ENCODE measurements around the gene NSG1.

Gene NSG1, protein sequence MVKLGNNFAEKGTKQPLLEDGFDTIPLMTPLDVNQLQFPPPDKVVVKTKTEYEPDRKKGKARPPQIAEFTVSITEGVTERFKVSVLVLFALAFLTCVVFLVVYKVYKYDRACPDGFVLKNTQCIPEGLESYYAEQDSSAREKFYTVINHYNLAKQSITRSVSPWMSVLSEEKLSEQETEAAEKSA

DNA sequence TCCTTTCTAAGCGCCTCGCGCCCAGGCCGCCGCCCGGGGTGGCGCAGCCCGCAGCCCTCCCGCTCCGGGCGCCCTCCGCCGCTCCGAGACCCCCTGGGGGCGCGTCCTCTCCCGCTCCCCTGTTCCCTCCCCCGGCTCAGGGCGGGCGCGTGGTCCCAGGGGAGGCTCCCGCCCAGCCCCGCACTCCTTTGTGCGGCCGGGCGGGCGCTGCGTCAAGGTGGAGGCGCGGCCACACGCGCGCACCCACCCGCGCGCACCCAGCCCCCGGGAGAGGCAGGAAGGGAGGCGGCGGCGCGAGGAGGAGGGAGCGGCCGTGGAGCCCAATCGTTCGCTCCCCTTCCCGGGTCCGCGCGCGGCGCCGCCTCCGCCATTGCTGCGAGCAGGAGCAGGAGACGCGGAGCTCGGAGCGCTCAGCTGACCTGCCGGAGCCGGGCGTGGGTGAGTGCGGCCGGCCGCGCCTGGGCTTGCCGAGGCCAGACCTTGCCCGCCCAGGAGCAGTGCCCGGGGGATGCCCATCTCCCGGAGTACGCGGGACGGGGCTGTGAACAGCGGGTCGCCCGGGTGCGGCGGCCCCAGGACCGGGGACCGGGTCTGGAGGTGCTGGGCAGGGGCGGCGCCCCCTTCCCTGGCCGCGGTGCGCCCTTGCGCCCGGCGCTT, at the start of gene NSG1:
Gene NSG1 (plus strand): TSS at position 367 of the 657 bp plus-strand sequence. CDS start 528 bp downstream, outside the sequence.
- TF ChIP-seq, protein P1, sequence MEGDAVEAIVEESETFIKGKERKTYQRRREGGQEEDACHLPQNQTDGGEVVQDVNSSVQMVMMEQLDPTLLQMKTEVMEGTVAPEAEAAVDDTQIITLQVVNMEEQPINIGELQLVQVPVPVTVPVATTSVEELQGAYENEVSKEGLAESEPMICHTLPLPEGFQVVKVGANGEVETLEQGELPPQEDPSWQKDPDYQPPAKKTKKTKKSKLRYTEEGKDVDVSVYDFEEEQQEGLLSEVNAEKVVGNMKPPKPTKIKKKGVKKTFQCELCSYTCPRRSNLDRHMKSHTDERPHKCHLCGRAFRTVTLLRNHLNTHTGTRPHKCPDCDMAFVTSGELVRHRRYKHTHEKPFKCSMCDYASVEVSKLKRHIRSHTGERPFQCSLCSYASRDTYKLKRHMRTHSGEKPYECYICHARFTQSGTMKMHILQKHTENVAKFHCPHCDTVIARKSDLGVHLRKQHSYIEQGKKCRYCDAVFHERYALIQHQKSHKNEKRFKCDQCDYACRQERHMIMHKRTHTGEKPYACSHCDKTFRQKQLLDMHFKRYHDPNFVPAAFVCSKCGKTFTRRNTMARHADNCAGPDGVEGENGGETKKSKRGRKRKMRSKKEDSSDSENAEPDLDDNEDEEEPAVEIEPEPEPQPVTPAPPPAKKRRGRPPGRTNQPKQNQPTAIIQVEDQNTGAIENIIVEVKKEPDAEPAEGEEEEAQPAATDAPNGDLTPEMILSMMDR (IDR thresholded peaks at IDR 0.05; ENCODE audit: low read length, missing control alignments) = no peak
- peak within 1 kb of the TSS; percentile 62 for H3K4me3 ChIP-seq (replicated peaks; ENCODE audit: low read depth, low read length)
- peak; percentile 58 for DNase-seq (ENCODE audit: low read depth)

DNA sequence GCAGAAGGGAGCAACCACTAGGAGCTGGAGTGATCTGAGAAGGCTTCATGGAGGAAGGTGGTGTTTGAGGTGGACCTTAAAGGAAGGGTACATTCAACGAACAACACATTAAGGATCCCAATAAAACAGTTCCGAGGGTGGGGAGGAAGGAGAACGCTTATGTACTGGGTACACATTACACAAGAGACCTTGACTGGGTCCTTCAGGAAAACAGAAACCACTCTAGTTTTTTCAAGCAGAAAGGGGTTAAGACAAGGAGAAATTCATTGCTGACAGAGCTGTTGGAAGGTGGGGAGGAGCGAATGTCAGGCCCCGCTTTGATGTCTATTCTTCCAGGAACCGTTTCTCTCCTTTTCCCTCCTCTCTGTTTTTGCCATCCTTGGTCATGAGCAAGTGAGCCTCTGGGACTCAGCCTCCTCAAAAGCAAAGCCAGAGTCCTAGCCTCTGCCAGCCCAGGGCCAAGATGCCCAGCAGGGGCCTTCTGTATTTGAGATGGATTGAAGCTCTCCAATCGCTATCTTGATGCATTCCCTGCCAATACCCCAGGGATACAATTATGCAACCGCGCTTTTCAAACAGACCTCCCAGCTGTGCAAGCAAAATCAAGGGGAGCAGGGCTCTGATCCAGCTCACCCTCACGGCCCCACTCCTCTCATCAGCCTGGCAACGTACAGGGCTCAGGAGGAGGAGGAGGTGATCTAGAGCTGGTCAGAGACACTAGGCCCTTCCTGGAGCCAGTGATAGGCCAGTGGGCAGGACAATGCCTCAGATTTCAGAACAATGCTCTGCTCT, 48.5 kb upstream of the NSG1 start:
- TF ChIP-seq, protein P1 (IDR thresholded peaks at IDR 0.05; ENCODE audit: low read length, missing control alignments) = no peak
- H3K4me3 ChIP-seq (replicated peaks; ENCODE audit: low read depth, low read length) = no peak overlapping the region
- DNase-seq (ENCODE audit: low read depth) = no peak

DNA sequence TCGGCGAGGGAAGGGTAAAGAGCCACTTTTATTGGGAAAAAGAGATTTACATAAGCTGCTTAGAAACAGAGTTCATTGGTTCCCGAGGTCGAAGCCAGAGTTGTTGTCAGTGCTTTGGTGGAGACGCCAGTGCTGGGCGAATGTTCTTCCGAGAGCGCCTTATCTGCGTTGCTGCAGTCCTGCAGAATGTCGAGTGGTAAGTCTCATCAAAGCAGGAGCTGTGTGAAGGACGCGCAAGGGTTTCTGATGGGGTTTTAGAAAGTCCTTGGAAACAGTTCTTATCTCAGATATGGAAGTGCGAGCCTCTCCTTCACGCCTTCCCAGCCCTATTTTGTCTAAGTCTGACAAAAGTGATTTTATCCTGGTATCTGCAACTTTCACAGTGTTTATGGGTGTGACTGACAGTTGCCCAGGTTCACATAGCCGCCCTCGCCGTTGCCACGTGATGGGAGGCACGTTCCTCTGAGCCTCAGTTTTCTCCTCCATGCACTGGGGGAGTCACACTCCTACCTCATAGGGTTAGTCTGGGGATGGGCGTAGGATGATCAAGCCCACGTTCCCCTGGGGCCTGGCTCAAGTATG, 47.3 kb upstream of the NSG1 start:
- TF ChIP-seq, protein P1 (IDR thresholded peaks at IDR 0.05; ENCODE audit: low read length, missing control alignments) = no peak
- DNase-seq (ENCODE audit: low read depth) = peak; percentile 74
- H3K4me3 ChIP-seq (replicated peaks; ENCODE audit: low read depth, low read length) = no peak overlapping the region

DNA sequence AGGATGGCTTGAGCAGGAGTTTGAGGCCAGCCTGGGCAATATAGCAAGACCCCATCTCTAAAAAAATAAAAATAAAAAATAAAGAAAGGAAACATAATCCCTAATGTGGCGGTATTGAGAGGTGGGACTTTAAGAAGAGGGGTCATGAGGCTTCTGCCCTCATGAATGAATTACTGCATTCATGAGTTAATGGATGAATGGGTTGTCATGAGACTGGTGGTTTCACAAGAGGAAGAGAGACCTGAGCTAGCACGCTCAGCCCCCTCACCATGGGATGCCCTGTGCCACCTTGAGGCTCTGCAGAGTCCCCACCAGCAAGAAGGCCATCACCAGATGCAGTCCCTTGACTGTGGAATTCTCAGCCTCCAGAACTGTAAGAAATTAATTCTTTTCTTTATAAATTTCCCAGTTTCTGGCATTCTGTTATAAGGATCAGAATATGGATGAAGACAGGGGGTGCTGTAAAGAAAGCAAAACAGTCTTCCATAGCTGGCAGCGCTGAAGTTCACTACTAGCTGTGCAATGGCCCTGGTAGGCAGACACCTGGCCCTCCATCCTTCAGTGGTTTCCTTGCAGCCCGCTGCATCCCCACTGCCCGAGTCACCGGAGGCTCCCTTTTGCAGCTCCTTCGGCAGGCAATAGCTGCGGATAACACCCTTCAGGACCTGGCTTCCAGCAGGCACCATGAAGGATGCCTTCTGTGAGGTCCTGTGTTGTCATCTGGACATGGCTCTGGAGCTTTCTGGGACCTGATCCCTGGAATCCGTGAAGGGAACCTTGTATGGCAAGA, 44.8 kb upstream of the NSG1 start:
- DNase-seq (ENCODE audit: low read depth) = no peak
- H3K4me3 ChIP-seq (replicated peaks; ENCODE audit: low read depth, low read length) = no peak overlapping the region
- TF ChIP-seq, protein P1 (IDR thresholded peaks at IDR 0.05; ENCODE audit: low read length, missing control alignments) = no peak

DNA sequence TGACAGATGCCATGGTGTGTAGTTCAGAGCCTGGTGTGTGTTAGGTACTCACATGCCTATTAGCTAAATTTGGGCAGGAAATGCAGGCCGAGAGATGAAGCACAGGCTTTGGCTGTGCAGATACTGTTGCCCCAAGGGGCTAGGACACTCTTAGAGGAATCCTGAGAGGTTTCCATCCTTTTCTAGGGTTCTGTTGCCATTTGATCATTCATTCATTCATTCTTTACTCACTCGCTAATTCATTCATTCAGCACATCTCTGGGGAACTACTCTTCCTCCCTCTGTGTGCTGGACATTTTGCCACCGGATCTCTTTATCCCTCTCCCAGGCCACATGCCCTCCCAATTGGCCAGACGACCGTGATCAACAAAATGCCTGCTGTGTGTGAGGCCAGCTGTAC, 43.9 kb upstream of the NSG1 start:
- TF ChIP-seq, protein P1 (IDR thresholded peaks at IDR 0.05; ENCODE audit: low read length, missing control alignments) = no peak
- H3K4me3 ChIP-seq (replicated peaks; ENCODE audit: low read depth, low read length) = no peak overlapping the region
- no peak for DNase-seq (ENCODE audit: low read depth)

DNA sequence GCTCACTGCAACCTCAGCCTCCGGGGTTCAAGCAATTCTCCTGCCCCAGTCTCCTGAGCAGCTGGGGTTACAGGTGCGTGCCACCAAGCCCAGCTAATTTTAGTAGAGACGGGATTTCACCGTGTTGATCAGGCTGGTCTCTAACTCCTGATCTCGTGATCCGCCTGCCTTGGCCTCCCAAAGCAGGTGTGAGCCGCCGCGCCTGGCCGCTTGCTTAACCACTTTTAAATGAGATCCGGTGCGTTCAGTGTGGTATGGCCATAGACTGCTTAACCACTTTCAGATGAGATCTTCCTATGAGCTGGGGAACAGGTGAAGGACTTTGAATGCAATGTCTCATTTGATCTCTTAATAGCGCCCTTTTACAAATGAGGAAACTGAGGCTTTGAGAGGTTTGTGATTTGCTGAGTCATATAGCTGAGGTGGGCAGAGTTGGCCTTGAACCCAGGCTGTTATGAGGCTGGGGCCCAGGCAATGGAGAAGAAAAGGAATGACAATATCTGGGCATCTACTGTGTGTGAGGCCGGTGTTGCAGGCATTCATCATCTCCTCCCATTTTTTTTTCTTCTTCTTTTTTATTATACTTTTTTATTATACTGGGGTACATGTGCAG, 41.9 kb upstream of the NSG1 start:
- no peak for DNase-seq (ENCODE audit: low read depth)
- TF ChIP-seq, protein P1 (IDR thresholded peaks at IDR 0.05; ENCODE audit: low read length, missing control alignments) = no peak
- H3K4me3 ChIP-seq (replicated peaks; ENCODE audit: low read depth, low read length) = no peak overlapping the region

Measured in fibroblast of pulmonary artery (primary cell).